Central memory CD8-positive, alpha-beta T cell (primary cell): ENCODE measurements around the gene DNAJA1.
"Not testable (repeated sequence)": the region's sequence is repeated elsewhere in the genome, so short reads cannot be mapped to it uniquely, and the experiment has no call there.

Source experiments
- ATAC-seq: fragments of 150-1000 bp; cut with Tn5 transposase; replicated peaks from 2 replicates; pipeline ENCODE4 v1.10.0; 2022; ENCODE audit warnings: mild to moderate bottlenecking, moderate FRiP score, moderate number of reproducible peaks; ENCODE audit not compliant: poor library complexity, severe bottlenecking; ENCODE audit errors: extremely low read depth
- DNase-seq, 2 donors: peaks; one replicate each; pipeline ENCODE4 v3.0.0; 2021; ENCODE audit warnings: low spot score in 2 of 2
- H3K27ac Mint-ChIP-seq: one replicate; pipeline ENCODE4 v1.8.0; 2022; ENCODE audit warnings: low read depth, mild to moderate bottlenecking, moderate library complexity, mixed read lengths
- H3K27me3 Mint-ChIP-seq: one replicate; pipeline ENCODE4 v1.8.0; 2022; ENCODE audit warnings: mixed read lengths
- H3K36me3 Mint-ChIP-seq: one replicate; pipeline ENCODE4 v1.8.0; 2022; ENCODE audit warnings: mild to moderate bottlenecking, moderate library complexity, mixed read lengths; ENCODE audit not compliant: insufficient read depth
- H3K4me1 Mint-ChIP-seq: one replicate; pipeline ENCODE4 v1.8.0; 2022; ENCODE audit warnings: mixed read lengths
- H3K4me3 Mint-ChIP-seq: one replicate; pipeline ENCODE4 v1.8.0; 2022; ENCODE audit warnings: mild to moderate bottlenecking, moderate library complexity, mixed read lengths
- H3K9me3 Mint-ChIP-seq: one replicate; pipeline ENCODE4 v1.8.0; 2022; ENCODE audit warnings: mixed read lengths

DNAJA1 gene

GRCh38 chr9:33024966-33025571 is at the start of gene DNAJA1:
Gene DNAJA1, plus strand, starts transcription at chr9:33025273. Its CDS starts 1,212 bp downstream, at chr9:33026485.
- peak; percentile 81 for ATAC-seq
- Mint-ChIP-seq H3K4me3 (peak within 1 kb of the TSS; percentile 89), H3K36me3 (peaks cover 57% of the 10 kb centered on the region)

GRCh38 chr9:32978051-32978450 is 47.0 kb upstream of the DNAJA1 start:
- ATAC-seq (no peak), DNase-seq (no peak)
- no peaks in the 10 kb centered on the region for H3K9me3 Mint-ChIP-seq
- no peak overlapping the region for H3K27ac Mint-ChIP-seq
- H3K4me3 Mint-ChIP-seq = no peak overlapping the region
- no peaks in the 10 kb centered on the region for H3K27me3 Mint-ChIP-seq
- H3K4me1 Mint-ChIP-seq = no peaks in the 10 kb centered on the region
- peaks cover 27% of the 10 kb centered on the region for H3K36me3 Mint-ChIP-seq

More at GRCh38 chr9:33024966-33025571, at the start of gene DNAJA1:
- Mint-ChIP-seq H3K4me1 (peaks cover 66% of the 10 kb centered on the region), H3K27ac (peak within 1 kb of the TSS; percentile 93), H3K9me3 (no peaks in the 10 kb centered on the region), H3K27me3 (no peaks in the 10 kb centered on the region)
- peak; percentile 94 to 96 for DNase-seq

GRCh38 chr9:32986971-32987370 is 38.1 kb upstream of the DNAJA1 start:
- Mint-ChIP-seq H3K27me3 (no peaks in the 10 kb centered on the region), H3K27ac (no peak overlapping the region), H3K36me3 (peaks cover 53% of the 10 kb centered on the region), H3K4me1 (peaks cover under 1% of the 10 kb centered on the region), H3K9me3 (no peaks in the 10 kb centered on the region), H3K4me3 (no peak overlapping the region)
- no peak for ATAC-seq
- DNase-seq = no peak

- H3K4me3 Mint-ChIP-seq = no peak overlapping the region
- no peaks in the 10 kb centered on the region for H3K9me3 Mint-ChIP-seq
- ATAC-seq = no peak
- H3K4me1 Mint-ChIP-seq = peaks cover 19% of the 10 kb centered on the region
- DNase-seq = no peak
- H3K27ac Mint-ChIP-seq = no peak overlapping the region
- peaks cover 46% of the 10 kb centered on the region for H3K36me3 Mint-ChIP-seq
- no peaks in the 10 kb centered on the region for H3K27me3 Mint-ChIP-seq
These were observed 35.4 kb upstream of the DNAJA1 start for GRCh38 chr9:32989660-32990059.

- Mint-ChIP-seq H3K27ac (no peak overlapping the region), H3K9me3 (no peaks in the 10 kb centered on the region), H3K4me3 (no peak overlapping the region), H3K27me3 (no peaks in the 10 kb centered on the region), H3K4me1 (peaks cover 27% of the 10 kb centered on the region), H3K36me3 (peaks cover 40% of the 10 kb centered on the region)
- DNase-seq = no peak
- no peak for ATAC-seq
These were observed 33.0 kb upstream of the DNAJA1 start for GRCh38 chr9:32991897-32992594.

- ATAC-seq (no peak), DNase-seq (no peak)
These were observed 32.4 kb upstream of the DNAJA1 start for GRCh38 chr9:32992595-32993238.

GRCh38 chr9:33000682-33001055 is 24.4 kb upstream of the DNAJA1 start:
- peaks cover 49% of the 10 kb centered on the region for H3K4me1 Mint-ChIP-seq
- ATAC-seq, DNase-seq, H3K9me3 Mint-ChIP-seq, H3K27me3 Mint-ChIP-seq: not testable (repeated sequence)
- H3K4me3 Mint-ChIP-seq = peak overlapping the region; percentile 95
- H3K27ac Mint-ChIP-seq = peak overlapping the region; percentile 99
- peaks cover 31% of the 10 kb centered on the region for H3K36me3 Mint-ChIP-seq

More at GRCh38 chr9:32992595-32993238, 32.4 kb upstream of the DNAJA1 start:
- no peak overlapping the region for H3K4me3 Mint-ChIP-seq
- H3K36me3 Mint-ChIP-seq = peaks cover 35% of the 10 kb centered on the region
- no peaks in the 10 kb centered on the region for H3K9me3 Mint-ChIP-seq
- peaks cover 33% of the 10 kb centered on the region for H3K4me1 Mint-ChIP-seq
- no peaks in the 10 kb centered on the region for H3K27me3 Mint-ChIP-seq
- H3K27ac Mint-ChIP-seq = no peak overlapping the region

GRCh38 chr9:33005335-33005734 is 19.7 kb upstream of the DNAJA1 start:
- not testable (repeated sequence) for H3K9me3 Mint-ChIP-seq, H3K27me3 Mint-ChIP-seq, H3K4me3 Mint-ChIP-seq, H3K27ac Mint-ChIP-seq, DNase-seq, ATAC-seq
- Mint-ChIP-seq H3K4me1 (peaks cover 16% of the 10 kb centered on the region), H3K36me3 (peaks cover 13% of the 10 kb centered on the region)

- Mint-ChIP-seq H3K27me3 (no peaks in the 10 kb centered on the region), H3K4me1 (peaks cover under 1% of the 10 kb centered on the region), H3K9me3 (no peaks in the 10 kb centered on the region), H3K4me3 (no peak overlapping the region), H3K27ac (no peak overlapping the region), H3K36me3 (no peaks in the 10 kb centered on the region)
- DNase-seq (no peak), ATAC-seq (no peak)
These were observed 17.3 kb upstream of the DNAJA1 start for GRCh38 chr9:33007755-33008154.

GRCh38 chr9:33011831-33012230 is 13.2 kb upstream of the DNAJA1 start:
- no peak overlapping the region for H3K27ac Mint-ChIP-seq
- no peaks in the 10 kb centered on the region for H3K27me3 Mint-ChIP-seq
- no peak for DNase-seq

GRCh38 chr9:33012328-33013069 is 12.6 kb upstream of the DNAJA1 start:
- ATAC-seq = no peak
- DNase-seq = no peak
- Mint-ChIP-seq H3K27me3 (no peaks in the 10 kb centered on the region), H3K4me1 (no peaks in the 10 kb centered on the region), H3K9me3 (no peaks in the 10 kb centered on the region), H3K27ac (no peak overlapping the region), H3K4me3 (no peak overlapping the region), H3K36me3 (peaks cover 3% of the 10 kb centered on the region)

More at GRCh38 chr9:33011831-33012230, 13.2 kb upstream of the DNAJA1 start:
- H3K36me3 Mint-ChIP-seq = peaks cover 2% of the 10 kb centered on the region
- ATAC-seq = no peak
- no peak overlapping the region for H3K4me3 Mint-ChIP-seq
- no peaks in the 10 kb centered on the region for H3K9me3 Mint-ChIP-seq
- H3K4me1 Mint-ChIP-seq = no peaks in the 10 kb centered on the region

GRCh38 chr9:33013962-33014664 is 11.0 kb upstream of the DNAJA1 start:
- H3K27ac Mint-ChIP-seq = no peak overlapping the region
- peaks cover 4% of the 10 kb centered on the region for H3K36me3 Mint-ChIP-seq
- ATAC-seq = no peak
- H3K4me3 Mint-ChIP-seq = no peak overlapping the region
- H3K9me3 Mint-ChIP-seq = no peaks in the 10 kb centered on the region
- H3K27me3 Mint-ChIP-seq = no peaks in the 10 kb centered on the region
- no peaks in the 10 kb centered on the region for H3K4me1 Mint-ChIP-seq
- no peak for DNase-seq
